Renal cortex interstitium (tissue), 15 donors: ENCODE results near the gene SKP2. TPM values are rescaled to one million over a fixed set of nuclear protein-coding genes. Genes with fewer than 3 reads are reported as not detected.
"Not testable (repeated sequence)": the region's sequence is repeated elsewhere in the genome, so short reads cannot be mapped to it uniquely, and the experiment has no call there.

Experiments used
- DNase-seq, 11 donors: peaks; one replicate each; pipeline ENCODE4 v3.0.0-alpha.2; 2013; ENCODE audit warnings: low read depth in 9 of 11, low spot score in 4 of 11; ENCODE audit errors: extremely low read depth in 1 of 11
- long read RNA-seq, 16 experiments: transcript quantifications; one replicate each; lab custom pipeline, GENCODE V29; 2026
- polyA plus RNA-seq, 3 donors: library from polyadenylated mRNA; unstranded; fragments of 120-200 nt; gene quantifications; one replicate each; pipeline ENCODE4 v1.2.1, GENCODE V29; 2013; ENCODE audit not compliant: insufficient read length in 3 of 3

The SKP2 gene
- polyA plus RNA-seq: 10 to 100 TPM; 42.8 to 57.1 (median 51.0) TPM
- long read RNA-seq, donor 1, transcript SKP2-202 (10 exons, 3,759 nt): major isoform, 9 of 10 reads
- long read RNA-seq, donor 1, partial matches to known transcripts: 0 of 10 reads
- long read RNA-seq, donor 1, other reads (novel, unspliced or antisense): 0 of 10 reads
- long read RNA-seq, donor 2, transcript SKP2-202 (10 exons, 3,759 nt): major isoform, 10 of 10 reads
- long read RNA-seq, donor 2, partial matches to known transcripts: 0 of 10 reads
- long read RNA-seq, donor 2, other reads (novel, unspliced or antisense): 0 of 10 reads
- long read RNA-seq, donor 3, transcript SKP2-202 (10 exons, 3,759 nt): major isoform, 11 of 19 reads
- long read RNA-seq, donor 3, partial matches to known transcripts: 6 of 19 reads
- long read RNA-seq, donor 3, other reads (novel, unspliced or antisense): 0 of 19 reads
- long read RNA-seq, donor 4, transcript SKP2-202 (10 exons, 3,759 nt): major isoform, 9 of 9 reads
- long read RNA-seq, donor 4, partial matches to known transcripts: 0 of 9 reads
- long read RNA-seq, donor 4, other reads (novel, unspliced or antisense): 0 of 9 reads
- long read RNA-seq, donor 5: 0 reads
- long read RNA-seq, donor 6, partial matches to known transcripts: 5 of 9 reads
- long read RNA-seq, donor 6, other reads (novel, unspliced or antisense): 0 of 9 reads
- long read RNA-seq, donor 7, transcript SKP2-202 (10 exons, 3,759 nt): major isoform, 6 of 9 reads
- long read RNA-seq, donor 7, partial matches to known transcripts: 0 of 9 reads
- long read RNA-seq, donor 7, other reads (novel, unspliced or antisense): 0 of 9 reads
- long read RNA-seq, donor 8: 0 reads
- long read RNA-seq, donor 9, transcript SKP2-202 (10 exons, 3,759 nt): major isoform, 6 of 6 reads
- long read RNA-seq, donor 9, partial matches to known transcripts: 0 of 6 reads
- long read RNA-seq, donor 9, other reads (novel, unspliced or antisense): 0 of 6 reads
- long read RNA-seq, donor 10, transcript SKP2-202 (10 exons, 3,759 nt): major isoform, 8 of 9 reads
- long read RNA-seq, donor 10, partial matches to known transcripts: 0 of 9 reads
- long read RNA-seq, donor 10, other reads (novel, unspliced or antisense): 0 of 9 reads
- long read RNA-seq, donor 11, transcript SKP2-202 (10 exons, 3,759 nt): major isoform, 9 of 14 reads
- long read RNA-seq, donor 11, partial matches to known transcripts: 0 of 14 reads
- long read RNA-seq, donor 11, other reads (novel, unspliced or antisense): 5 of 14 reads
- long read RNA-seq, donor 12, partial matches to known transcripts: 7 of 10 reads
- long read RNA-seq, donor 12, other reads (novel, unspliced or antisense): 0 of 10 reads
- long read RNA-seq, donor 13: 0 reads
- long read RNA-seq, donor 14, partial matches to known transcripts: 0 of 4 reads
- long read RNA-seq, donor 14, other reads (novel, unspliced or antisense): 0 of 4 reads
- long read RNA-seq, donor 15, partial matches to known transcripts: 0 of 4 reads
- long read RNA-seq, donor 15, other reads (novel, unspliced or antisense): 0 of 4 reads
- long read RNA-seq, donor 16, transcript SKP2-202 (10 exons, 3,759 nt): major isoform, 19 of 29 reads
- long read RNA-seq, donor 16, transcript SKP2-201 (10 exons, 1,537 nt): minor isoform, 5 of 29 reads
- long read RNA-seq, donor 16, partial matches to known transcripts: 5 of 29 reads
- long read RNA-seq, donor 16, other reads (novel, unspliced or antisense): 0 of 29 reads

- peak; percentile 93 to 99 (median 98) for DNase-seq
These were observed at the start of gene SKP2, which contains the start of gene LMBRD2 for GRCh38 chr5:36151434-36152323. SKP2 (plus strand) TSS chr5:36152111; CDS start chr5:36152263, 152 bp downstream. LMBRD2 (minus strand) TSS chr5:36151887; CDS start chr5:36143349, 8,538 bp downstream.

DNA sequence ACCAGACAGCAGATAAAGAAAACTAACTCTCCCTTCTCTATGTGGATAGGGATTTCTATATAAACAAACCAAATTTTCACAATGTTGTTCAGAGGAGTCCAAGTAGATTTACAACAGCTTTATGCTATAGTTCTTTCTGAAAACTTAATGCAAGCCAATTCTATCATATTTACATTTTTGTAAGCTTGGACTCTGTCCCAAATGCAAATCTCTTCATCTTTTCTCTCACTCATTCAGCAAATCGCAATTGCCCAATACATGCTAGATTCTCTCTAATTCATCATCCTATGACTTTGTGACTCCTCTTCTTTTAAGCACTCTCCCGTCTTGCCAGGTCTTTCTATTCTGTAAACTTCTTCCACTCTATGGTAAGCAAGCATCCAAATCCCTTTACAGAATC, 46.1 kb upstream of the SKP2 start:
- no peak for DNase-seq

GRCh38 chr5:36108758-36109460, 43.0 kb upstream of the SKP2 start:
- no peak for DNase-seq

- DNase-seq: no peak
These were observed 40.7 kb upstream of the SKP2 start for GRCh38 chr5:36111238-36111637.

- no peak for DNase-seq
These were observed 26.0 kb upstream of the SKP2 start for GRCh38 chr5:36125868-36126267.

DNA sequence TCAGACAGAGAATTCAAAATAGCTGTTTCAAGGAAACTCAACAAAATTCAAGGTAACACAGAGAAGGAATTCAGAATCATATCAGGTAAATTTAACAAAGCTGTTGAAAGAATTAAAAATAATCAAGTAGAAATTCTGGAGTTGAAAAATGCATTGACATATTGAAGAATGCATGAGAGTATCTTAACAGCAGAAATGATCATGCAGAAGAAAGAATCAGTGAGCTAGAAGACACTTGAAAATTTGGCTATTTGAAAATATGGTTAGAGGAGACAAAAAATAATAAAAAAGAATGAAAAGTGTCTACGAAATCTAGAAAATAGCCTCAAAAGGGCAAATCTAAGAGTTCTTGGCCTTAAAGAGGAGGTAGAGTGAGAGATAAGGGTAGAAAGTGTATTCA, 23.1 kb upstream of the SKP2 start:
- no peak for DNase-seq

- DNase-seq: not testable (repeated sequence)
These were observed 22.2 kb upstream of the SKP2 start for GRCh38 chr5:36129666-36130065.

DNA sequence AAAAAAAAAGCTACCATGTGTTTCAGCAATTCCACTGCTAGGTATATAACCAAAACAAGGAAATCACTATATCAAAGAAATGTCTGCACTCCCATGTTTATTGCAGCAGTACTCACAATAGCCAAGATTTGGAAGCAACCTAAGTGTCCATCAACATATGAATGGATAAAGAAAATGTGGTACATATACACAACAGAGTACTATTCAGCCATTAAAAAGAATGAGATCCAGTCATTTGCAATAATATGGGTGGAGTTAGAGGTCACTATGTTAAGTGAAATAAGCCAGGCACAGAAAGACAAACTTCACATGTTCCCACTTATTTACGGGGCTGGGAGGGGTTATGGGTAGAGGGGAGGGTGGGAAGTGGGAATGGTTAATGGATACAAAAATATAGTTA, 18.9 kb upstream of the SKP2 start:
- not testable (repeated sequence) for DNase-seq

DNA sequence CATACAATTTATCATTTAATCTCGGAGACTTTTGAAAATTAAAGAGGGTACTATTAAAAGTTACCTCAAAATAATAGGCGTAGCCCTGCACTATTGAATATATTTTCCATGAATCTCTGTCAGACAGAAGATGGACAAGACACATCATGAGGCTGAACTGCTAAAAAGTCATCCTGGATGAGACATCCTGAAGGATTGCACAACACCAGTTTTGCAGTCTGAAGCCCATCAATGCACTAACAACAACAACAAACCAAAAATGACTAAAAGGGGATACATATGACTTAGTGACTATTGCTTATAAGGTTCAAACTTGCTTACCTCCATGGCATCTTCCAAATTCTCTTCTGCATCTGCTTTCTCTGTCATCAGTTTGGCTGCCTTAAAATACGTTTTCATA, 15.9 kb upstream of the SKP2 start:
- DNase-seq: no peak

GRCh38 chr5:36136581-36136980, 15.3 kb upstream of the SKP2 start:
- no peak for DNase-seq

GRCh38 chr5:36138900-36139683, 12.8 kb upstream of the SKP2 start:
- DNase-seq: no peak

DNA sequence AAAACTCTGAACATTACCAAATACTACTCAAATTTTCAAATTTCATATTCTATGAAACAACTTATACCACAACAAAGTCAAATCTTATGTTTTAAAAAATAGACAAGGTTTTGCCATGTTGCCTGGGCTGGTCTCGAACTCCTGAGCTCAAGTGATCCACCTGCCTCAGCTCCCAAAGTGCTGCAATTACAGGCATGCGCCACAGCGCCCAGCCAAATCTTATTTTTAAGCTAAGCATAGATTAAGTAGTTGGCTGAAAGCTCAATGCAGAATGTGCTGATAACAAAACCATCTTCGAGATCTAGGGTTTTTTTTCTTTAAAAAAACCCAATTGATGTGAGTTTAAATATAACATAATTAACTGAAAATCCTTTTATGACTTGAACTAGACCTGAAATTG, 6.6 kb upstream of the SKP2 start:
- DNase-seq: no peak

GRCh38 chr5:36146390-36146789, 5.5 kb upstream of the SKP2 start:
- no peak for DNase-seq

DNA sequence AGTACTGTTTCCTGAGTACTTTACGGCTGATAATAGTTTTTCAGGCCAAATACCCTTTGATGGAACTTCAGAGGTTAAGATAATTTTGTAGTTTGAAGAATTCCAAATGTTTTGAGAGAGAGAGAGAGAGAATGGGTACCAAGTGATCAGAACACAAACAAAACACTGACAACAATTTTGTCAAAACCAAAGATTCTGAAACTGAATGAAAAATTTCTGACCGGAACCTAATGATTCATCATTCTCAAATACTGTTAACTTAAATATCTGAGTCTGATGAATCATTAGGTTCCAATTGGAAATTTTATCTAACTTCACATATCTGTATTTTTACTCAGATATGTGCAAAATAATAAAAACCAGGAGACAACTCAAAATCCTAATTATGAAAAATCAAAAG, 4.2 kb upstream of the SKP2 start:
- DNase-seq: no peak

GRCh38 chr5:36150676-36151433, 1.1 kb upstream of the SKP2 start:
- DNase-seq: peak in 6 of 11 donors; percentile 16 to 28 (median 23)
